Thoracic aorta (tissue), 2 donors: ENCODE measurements around the gene HOMER1. TPM values are rescaled to one million over a fixed set of nuclear protein-coding genes. Genes with fewer than 3 reads are reported as not detected.

Experiments used
- ATAC-seq: fragments of 150-250 bp; one replicate; pipeline ENCODE4 v1.8.0; 2017; ENCODE audit warnings: low read depth; ENCODE audit not compliant: insufficient number of reproducible peaks, low FRiP score
- DNase-seq: peaks from one replicate; pipeline ENCODE4 v3.0.0-alpha.2; 2020; ENCODE audit warnings: low spot score
- H3K27ac ChIP-seq, 2 donors: fragments of 200-600 bp; sonication (generic); 1 replicate in 1 of 2; 2 replicates in 1 of 2; pipeline ENCODE4 v1.5.1; 2016; ENCODE audit warnings: mild to moderate bottlenecking in 2 of 2, moderate library complexity in 2 of 2
- H3K27me3 ChIP-seq: fragments of 200-600 bp; sonication (generic); replicated peaks from 2 replicates; pipeline ENCODE4 v1.6.0; 2016; ENCODE audit warnings: mild to moderate bottlenecking; ENCODE audit not compliant: insufficient read depth
- H3K36me3 ChIP-seq: fragments of 200-600 bp; sonication (generic); one replicate; pipeline ENCODE4 v1.5.1; 2016
- H3K4me1 ChIP-seq, 2 donors: fragments of 200-600 bp; sonication (generic); 1 replicate in 1 of 2; 2 replicates in 1 of 2; pipeline versions ENCODE4 v1.5.1 to v1.6.0; 2016; ENCODE audit warnings: low read depth in 2 of 2, mild to moderate bottlenecking in 1 of 2; ENCODE audit not compliant: control insufficient read depth in 1 of 2
- H3K4me3 ChIP-seq: fragments of 200-600 bp; sonication (generic); 2 replicates; pipeline ENCODE4 v1.5.1; 2016; ENCODE audit warnings: mild to moderate bottlenecking
- H3K9me3 ChIP-seq: fragments of 200-600 bp; sonication (generic); 2 replicates; pipeline ENCODE4 v1.5.1; 2016
- total RNA-seq, 2 donors: library from RNA; depleted of rRNA; stranded (reverse); fragments of >200 nt; gene quantifications; one replicate each; pipeline versions ENCODE4 v1.1.0 to v1.2.3, GENCODE V29; 2016
- TF ChIP-seq, protein P1 (sequence below): fragments of 200-600 bp; sonication (generic); IDR thresholded peaks from one replicate; pipeline ENCODE4 v1.5.1; 2019; ENCODE audit warnings: antibody characterized with exemption

Gene HOMER1, protein sequence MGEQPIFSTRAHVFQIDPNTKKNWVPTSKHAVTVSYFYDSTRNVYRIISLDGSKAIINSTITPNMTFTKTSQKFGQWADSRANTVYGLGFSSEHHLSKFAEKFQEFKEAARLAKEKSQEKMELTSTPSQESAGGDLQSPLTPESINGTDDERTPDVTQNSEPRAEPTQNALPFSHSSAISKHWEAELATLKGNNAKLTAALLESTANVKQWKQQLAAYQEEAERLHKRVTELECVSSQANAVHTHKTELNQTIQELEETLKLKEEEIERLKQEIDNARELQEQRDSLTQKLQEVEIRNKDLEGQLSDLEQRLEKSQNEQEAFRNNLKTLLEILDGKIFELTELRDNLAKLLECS
- total RNA-seq, result 1 to 10 TPM; 2.4 to 7.8 TPM

DNA sequence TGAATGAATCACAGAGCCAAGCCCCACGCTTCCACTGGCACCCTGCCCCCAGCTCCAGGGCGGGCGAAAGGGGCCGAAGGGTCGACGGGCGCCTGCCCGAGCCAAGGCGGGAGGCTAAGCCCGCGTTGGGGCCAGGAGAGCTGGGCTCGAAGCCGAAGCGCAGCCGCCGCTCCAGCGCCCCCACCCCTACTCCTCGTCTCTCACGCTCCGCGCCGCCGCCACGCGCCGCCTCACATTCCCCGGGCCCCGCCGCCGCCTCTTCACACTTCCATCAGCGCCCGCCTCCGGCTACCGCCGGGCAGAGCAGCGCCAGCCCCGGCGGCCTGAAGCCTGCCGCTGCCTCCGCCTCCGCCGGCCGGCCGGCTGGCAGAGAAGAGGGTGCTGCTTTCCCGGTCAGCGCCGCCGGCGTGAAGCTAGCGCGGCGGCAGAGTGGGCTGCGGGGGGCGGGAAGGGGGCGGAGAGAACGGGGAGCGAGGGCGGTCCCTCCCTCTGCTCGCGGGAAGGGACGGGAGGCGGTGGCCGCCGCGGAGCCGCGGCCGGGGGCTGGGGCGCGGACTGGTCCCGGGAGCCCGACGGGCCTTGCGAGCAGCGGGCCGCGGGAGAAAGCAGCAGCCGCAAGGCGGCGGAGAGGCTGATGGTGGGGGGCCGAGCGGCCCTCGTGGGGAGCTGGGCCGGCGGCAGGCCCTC lies at the start of gene HOMER1:
Gene HOMER1 (minus strand): TSS at position 431 of the 687 bp plus-strand sequence. CDS start 1,360 bp downstream, outside the sequence.
- H3K9me3 ChIP-seq, result no peaks in the 10 kb centered on the region
- H3K27me3 ChIP-seq, result no peaks in the 10 kb centered on the region
- DNase-seq (peak; percentile 6), ATAC-seq (peak; percentile 85)
- H3K36me3 ChIP-seq, result no peaks in the 10 kb centered on the region
- TF ChIP-seq, protein P1, sequence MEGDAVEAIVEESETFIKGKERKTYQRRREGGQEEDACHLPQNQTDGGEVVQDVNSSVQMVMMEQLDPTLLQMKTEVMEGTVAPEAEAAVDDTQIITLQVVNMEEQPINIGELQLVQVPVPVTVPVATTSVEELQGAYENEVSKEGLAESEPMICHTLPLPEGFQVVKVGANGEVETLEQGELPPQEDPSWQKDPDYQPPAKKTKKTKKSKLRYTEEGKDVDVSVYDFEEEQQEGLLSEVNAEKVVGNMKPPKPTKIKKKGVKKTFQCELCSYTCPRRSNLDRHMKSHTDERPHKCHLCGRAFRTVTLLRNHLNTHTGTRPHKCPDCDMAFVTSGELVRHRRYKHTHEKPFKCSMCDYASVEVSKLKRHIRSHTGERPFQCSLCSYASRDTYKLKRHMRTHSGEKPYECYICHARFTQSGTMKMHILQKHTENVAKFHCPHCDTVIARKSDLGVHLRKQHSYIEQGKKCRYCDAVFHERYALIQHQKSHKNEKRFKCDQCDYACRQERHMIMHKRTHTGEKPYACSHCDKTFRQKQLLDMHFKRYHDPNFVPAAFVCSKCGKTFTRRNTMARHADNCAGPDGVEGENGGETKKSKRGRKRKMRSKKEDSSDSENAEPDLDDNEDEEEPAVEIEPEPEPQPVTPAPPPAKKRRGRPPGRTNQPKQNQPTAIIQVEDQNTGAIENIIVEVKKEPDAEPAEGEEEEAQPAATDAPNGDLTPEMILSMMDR, result no peak
- H3K4me1 ChIP-seq, result peaks cover 0 to 32% of the 10 kb centered on the region in 2 donors
- H3K4me3 ChIP-seq, result peak within 1 kb of the TSS; percentile 80
- H3K27ac ChIP-seq, result peak within 1 kb of the TSS; percentile 90 to 94

DNA sequence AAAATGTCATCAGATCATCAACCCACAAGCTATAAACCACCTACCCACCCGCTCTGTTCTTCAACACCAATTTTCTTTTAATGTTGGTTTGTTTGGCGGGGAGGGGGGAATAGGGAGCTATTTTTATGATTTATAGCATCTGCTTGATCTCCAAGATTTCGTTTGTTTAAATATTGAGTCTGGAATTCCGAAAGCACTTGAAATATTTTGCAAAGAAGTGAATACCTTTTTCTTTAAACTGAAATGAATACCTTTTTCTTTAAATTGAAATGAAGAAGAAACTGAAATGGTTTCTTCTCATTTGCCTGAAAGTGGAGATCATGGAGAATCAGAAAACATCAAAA lies 49.3 kb upstream of the HOMER1 start:
- H3K36me3 ChIP-seq, result no peaks in the 10 kb centered on the region
- H3K4me3 ChIP-seq, result no peak overlapping the region
- H3K27me3 ChIP-seq, result no peaks in the 10 kb centered on the region
- TF ChIP-seq, protein P1, result no peak
- no peaks in the 10 kb centered on the region for H3K9me3 ChIP-seq
- H3K27ac ChIP-seq, result no peak overlapping the region
- no peaks in the 10 kb centered on the region for H3K4me1 ChIP-seq
- DNase-seq (no peak), ATAC-seq (no peak)

DNA sequence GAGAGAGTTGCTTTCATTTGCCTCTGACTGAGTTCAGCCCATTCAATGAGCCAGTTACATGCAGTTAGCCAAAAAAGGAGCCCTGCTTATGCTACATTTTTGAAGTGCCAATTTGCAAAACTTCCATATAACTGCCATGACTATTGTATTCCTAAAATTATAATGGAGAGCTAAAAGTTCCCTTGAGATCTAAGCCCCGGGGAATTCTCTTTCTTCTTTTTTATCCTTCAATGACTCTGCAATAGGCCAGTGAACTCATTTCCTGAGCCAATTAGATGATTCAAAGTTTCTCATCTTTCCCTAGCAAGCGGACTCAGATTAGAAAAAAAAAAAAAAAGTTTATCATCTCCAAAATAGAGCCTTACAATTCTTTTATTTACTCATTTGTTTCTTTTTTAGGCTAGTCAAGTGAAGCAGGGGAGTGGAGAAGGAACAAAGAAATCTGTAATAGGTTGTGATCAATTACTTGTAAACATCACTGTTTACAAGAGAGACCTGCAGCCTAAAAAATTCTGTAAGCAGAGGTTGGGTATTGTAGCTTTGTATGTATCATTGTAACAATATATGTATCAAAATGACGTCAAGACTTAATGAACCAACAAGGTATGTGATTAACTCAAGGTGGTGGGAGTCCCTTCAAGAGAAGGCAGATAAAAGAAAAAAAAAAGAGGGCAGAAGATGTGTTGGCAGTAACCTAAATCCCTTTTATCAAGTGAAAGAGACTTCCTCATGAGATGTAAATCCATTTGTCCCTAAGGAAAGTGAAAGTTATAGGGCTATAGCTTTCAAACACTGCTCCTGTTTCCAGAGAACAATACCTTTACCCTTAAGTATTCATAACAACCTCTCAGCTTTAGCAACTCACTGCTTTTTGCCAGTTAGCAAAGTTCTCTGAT lies 48.7 kb upstream of the HOMER1 start:
- Histone ChIP-seq H3K4me1 (no peaks in the 10 kb centered on the region), H3K4me3 (no peak overlapping the region), H3K27ac (no peak overlapping the region), H3K27me3 (no peaks in the 10 kb centered on the region), H3K36me3 (no peaks in the 10 kb centered on the region), H3K9me3 (no peaks in the 10 kb centered on the region)
- ATAC-seq (no peak), DNase-seq (no peak)
- TF ChIP-seq, protein P1, result no peak

DNA sequence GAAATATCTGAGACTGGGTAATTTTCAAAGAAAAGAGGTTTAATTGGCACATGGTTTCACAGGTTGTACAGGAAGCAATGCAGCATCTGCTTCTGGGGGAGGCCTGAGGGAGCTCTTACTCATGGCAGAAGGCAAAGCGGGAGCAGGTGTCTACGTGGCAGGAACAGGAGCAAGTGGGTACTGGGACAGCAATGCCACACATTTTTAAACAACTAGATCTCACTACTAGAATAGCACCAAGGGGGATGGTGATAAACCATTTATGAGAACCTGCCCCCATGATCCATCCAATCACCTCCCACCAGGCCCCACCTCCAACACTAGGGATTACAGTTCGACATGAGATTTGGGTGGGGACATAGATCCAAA lies 47.6 kb upstream of the HOMER1 start:
- Histone ChIP-seq H3K4me1 (no peaks in the 10 kb centered on the region), H3K27me3 (no peaks in the 10 kb centered on the region), H3K4me3 (no peak overlapping the region), H3K36me3 (no peaks in the 10 kb centered on the region), H3K27ac (no peak overlapping the region), H3K9me3 (no peaks in the 10 kb centered on the region)
- TF ChIP-seq, protein P1, result no peak
- ATAC-seq (no peak), DNase-seq (no peak)
